ENCODE results near the gene SCAI. TPM values are rescaled to one million over a fixed set of nuclear protein-coding genes. Genes with fewer than 3 reads are reported as not detected.

SCAI gene
- total RNA-seq, 1 experiment from 2014 or later = 15.5 TPM

GRCh38 chr9:124939944-124940343 is 203.4 kb downstream of the SCAI start:
- Histone ChIP-seq H3T11ph (ENCODE audit: low read length) (no peak overlapping the region), H3K23me2 (ENCODE audit: insufficient read length, low read depth, low read length, poor library complexity, severe bottlenecking) (peaks cover 8% of the 10 kb centered on the region), H3K4me1 (ENCODE audit: insufficient read depth, low read length) (no peaks in the 10 kb centered on the region), H3K9ac (ENCODE audit: extremely low read depth, insufficient read length, low read length) (no peak overlapping the region), H2BK15ac (ENCODE audit: low read depth, low read length) (no peak overlapping the region), H4K20me1 (ENCODE audit: control insufficient read depth, insufficient read depth, insufficient read length) (no peaks in the 10 kb centered on the region), H3K4me2 (ENCODE audit: insufficient read depth, insufficient read length, low read length) (peak overlapping the region; percentile 71), H2BK5ac (ENCODE audit: insufficient read length, low read length) (no peak overlapping the region), H4K91ac (ENCODE audit: insufficient read length, low read depth, low read length) (no peak overlapping the region), H4K8ac (replicated peaks; ENCODE audit: insufficient read length, low read depth, low read length) (no peak overlapping the region), H3K18ac (ENCODE audit: insufficient read length, low read depth, low read length) (no peak overlapping the region), H3K27ac (ENCODE audit: insufficient read length, low read depth, low read length) (no peak overlapping the region), H2BK12ac (ENCODE audit: insufficient read length, low read depth, low read length) (no peak overlapping the region), H3K9me3 (ENCODE audit: control insufficient read depth, low read depth, low read length) (no peaks in the 10 kb centered on the region), H4K5ac (ENCODE audit: insufficient read length, low read depth, low read length) (no peak overlapping the region), H3K23ac (ENCODE audit: insufficient read length, low read depth, low read length) (no peak overlapping the region), H2BK120ac (ENCODE audit: low read depth, low read length, poor library complexity, severe bottlenecking) (no peak overlapping the region), H3K14ac (ENCODE audit: insufficient read depth, low read length) (no peak overlapping the region), H3K79me1 (ENCODE audit: insufficient read depth, low read depth, low read length, poor library complexity, severe bottlenecking) (no peaks in the 10 kb centered on the region), H2AK5ac (ENCODE audit: insufficient read length, low read length) (no peak overlapping the region), H2BK20ac (ENCODE audit: low read depth, low read length, poor library complexity, severe bottlenecking) (no peak overlapping the region), H3K79me2 (ENCODE audit: insufficient read depth, low read length) (no peaks in the 10 kb centered on the region), H3K27me3 (ENCODE audit: insufficient read depth, low read length) (no peaks in the 10 kb centered on the region), H3K4ac (ENCODE audit: low read depth, low read length) (no peak overlapping the region), H3K56ac (ENCODE audit: insufficient read length, low read depth, low read length) (no peak overlapping the region), H2AFZ (ENCODE audit: low read length) (no peak overlapping the region)
- H3K36me3 Mint-ChIP-seq (ENCODE audit: insufficient read depth in 1 of 3, low read depth in 3 of 3) = peaks cover 0 to 2% (median 0%) of the 10 kb centered on the region in 3 experiments; a peak in 1 of 7 replicates
- peaks cover 11 to 13% of the 10 kb centered on the region in 2 experiments for H3K4me1 Mint-ChIP-seq
- peak overlapping the region; percentile 67 to 95 (median 94); a peak in 6 of 7 replicates for H3K27ac Mint-ChIP-seq
- no peaks in the 10 kb centered on the region; the same call in 1 of the 2 replicates for H3K27me3 Mint-ChIP-seq (ENCODE audit: low read depth)
- TF ChIP-seq CTCF (conservative IDR thresholded peaks at IDR 0.05) = no peak
- DNase-seq = no peak
- H3K4me3 Mint-ChIP-seq = peak overlapping the region; percentile 91 to 94
- H3K9me3 Mint-ChIP-seq = no peaks in the 10 kb centered on the region; a peak in 1 of 5 replicates

Data from H9 (cell line).